ENCODE results near the gene DUSP2. TPM values are rescaled to one million over a fixed set of nuclear protein-coding genes. Genes with fewer than 3 reads are reported as not detected.
A peak's percentile ranks its signal among the peaks of the same experiment; 100 is the strongest.

The DUSP2 gene
- total and polyA plus RNA-seq, 10 of the 15 experiments (the other 5 are each of a cell fraction or from before 2014, with no cell fraction given): 9.7 to 212 (median 57.2) TPM

DNA sequence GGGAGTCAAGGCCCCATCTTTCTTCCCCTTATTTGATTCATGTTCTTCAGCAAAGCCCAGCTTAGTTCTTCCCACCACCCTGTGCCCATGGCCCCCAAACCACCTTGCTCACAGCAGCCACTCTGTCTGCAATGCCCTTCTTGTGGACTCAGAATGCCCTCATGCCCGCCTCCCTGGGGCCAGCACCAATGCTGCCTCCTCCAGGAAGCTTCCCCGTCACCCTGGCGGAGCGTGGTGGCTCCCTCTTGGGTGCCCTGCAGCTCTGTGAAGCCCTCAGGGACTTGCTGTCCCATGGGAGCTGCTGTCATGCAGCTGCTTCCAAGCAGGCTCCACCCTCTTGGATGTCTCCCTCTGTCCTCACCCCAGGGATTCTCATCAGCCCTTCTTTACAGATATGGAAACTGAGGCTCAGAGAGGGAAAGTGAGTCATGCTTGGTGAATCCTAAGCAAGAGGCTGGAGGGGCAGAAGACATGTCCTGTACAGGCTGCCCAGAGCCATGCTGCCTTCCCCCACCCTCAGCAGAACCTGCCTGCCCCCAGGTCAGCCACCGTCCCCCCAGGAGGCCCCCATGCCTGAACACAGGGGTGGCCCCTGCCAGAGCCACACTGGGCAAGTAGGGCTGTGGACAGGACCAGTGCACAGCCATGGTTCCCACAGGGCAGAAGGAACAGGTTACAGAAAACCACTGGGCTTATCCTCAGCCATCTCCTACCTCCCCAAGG, 11.8 kb upstream of the DUSP2 start (continued):
- TF ChIP-seq ESRRA (IDR thresholded peaks at IDR 0.05; ENCODE audit: low read length): 0 out of 2 replicates have a peak, but pooled peaks have one; percentile 39
- TF ChIP-seq, protein P1, sequence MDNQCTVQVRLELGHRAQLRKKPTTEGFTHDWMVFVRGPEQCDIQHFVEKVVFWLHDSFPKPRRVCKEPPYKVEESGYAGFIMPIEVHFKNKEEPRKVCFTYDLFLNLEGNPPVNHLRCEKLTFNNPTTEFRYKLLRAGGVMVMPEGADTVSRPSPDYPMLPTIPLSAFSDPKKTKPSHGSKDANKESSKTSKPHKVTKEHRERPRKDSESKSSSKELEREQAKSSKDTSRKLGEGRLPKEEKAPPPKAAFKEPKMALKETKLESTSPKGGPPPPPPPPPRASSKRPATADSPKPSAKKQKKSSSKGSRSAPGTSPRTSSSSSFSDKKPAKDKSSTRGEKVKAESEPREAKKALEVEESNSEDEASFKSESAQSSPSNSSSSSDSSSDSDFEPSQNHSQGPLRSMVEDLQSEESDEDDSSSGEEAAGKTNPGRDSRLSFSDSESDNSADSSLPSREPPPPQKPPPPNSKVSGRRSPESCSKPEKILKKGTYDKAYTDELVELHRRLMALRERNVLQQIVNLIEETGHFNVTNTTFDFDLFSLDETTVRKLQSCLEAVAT (IDR thresholded peaks at IDR 0.05): peak; percentile 62; the same call in 1 of the 2 replicates
- TF ChIP-seq ZBTB33 (IDR thresholded peaks at IDR 0.05): no peak
- TF ChIP-seq SRF (IDR thresholded peaks at IDR 0.05; ENCODE audit: low read depth in 2 of 2, low read length in 2 of 2): no peak
- no peak for TF ChIP-seq POLR2AphosphoS5 (IDR thresholded peaks at IDR 0.05; ENCODE audit: low read length)
- TF ChIP-seq E2F8 (IDR thresholded peaks at IDR 0.05; ENCODE audit: low read depth, partially characterized antibody): no peak
- TF ChIP-seq, protein P2, sequence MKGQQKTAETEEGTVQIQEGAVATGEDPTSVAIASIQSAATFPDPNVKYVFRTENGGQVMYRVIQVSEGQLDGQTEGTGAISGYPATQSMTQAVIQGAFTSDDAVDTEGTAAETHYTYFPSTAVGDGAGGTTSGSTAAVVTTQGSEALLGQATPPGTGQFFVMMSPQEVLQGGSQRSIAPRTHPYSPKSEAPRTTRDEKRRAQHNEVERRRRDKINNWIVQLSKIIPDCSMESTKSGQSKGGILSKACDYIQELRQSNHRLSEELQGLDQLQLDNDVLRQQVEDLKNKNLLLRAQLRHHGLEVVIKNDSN (IDR thresholded peaks at IDR 0.05; ENCODE audit: borderline replicate concordance, extremely low read length, insufficient read depth, low read depth, low read length): no peak
- peak; percentile 66 for TF ChIP-seq NBN (IDR thresholded peaks at IDR 0.05)
- TF ChIP-seq JUNB (IDR thresholded peaks at IDR 0.05): no peak
- TF ChIP-seq NFYB (IDR thresholded peaks at IDR 0.05; ENCODE audit: insufficient read depth, low read depth, low read length): no peak
- TF ChIP-seq EZH2 (IDR thresholded peaks at IDR 0.05; ENCODE audit: borderline replicate concordance, control insufficient read depth, low read depth, low read length): no peak
- TF ChIP-seq FOS (IDR thresholded peaks at IDR 0.05; ENCODE audit: borderline replicate concordance, extremely low read depth, insufficient read length): no peak
- TF ChIP-seq, protein P3, sequence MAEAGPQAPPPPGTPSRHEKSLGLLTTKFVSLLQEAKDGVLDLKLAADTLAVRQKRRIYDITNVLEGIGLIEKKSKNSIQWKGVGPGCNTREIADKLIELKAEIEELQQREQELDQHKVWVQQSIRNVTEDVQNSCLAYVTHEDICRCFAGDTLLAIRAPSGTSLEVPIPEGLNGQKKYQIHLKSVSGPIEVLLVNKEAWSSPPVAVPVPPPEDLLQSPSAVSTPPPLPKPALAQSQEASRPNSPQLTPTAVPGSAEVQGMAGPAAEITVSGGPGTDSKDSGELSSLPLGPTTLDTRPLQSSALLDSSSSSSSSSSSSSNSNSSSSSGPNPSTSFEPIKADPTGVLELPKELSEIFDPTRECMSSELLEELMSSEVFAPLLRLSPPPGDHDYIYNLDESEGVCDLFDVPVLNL (IDR thresholded peaks at IDR 0.05; ENCODE audit: low read depth, low read length): no peak
- TF ChIP-seq BCL11A (IDR thresholded peaks at IDR 0.05; ENCODE audit: low read depth, low read length): peak; percentile 78
- TF ChIP-seq, protein P4, sequence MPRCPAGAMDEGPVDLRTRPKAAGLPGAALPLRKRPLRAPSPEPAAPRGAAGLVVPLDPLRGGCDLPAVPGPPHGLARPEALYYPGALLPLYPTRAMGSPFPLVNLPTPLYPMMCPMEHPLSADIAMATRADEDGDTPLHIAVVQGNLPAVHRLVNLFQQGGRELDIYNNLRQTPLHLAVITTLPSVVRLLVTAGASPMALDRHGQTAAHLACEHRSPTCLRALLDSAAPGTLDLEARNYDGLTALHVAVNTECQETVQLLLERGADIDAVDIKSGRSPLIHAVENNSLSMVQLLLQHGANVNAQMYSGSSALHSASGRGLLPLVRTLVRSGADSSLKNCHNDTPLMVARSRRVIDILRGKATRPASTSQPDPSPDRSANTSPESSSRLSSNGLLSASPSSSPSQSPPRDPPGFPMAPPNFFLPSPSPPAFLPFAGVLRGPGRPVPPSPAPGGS (IDR thresholded peaks at IDR 0.05; ENCODE audit: borderline replicate concordance, insufficient read depth, low read depth, low read length, poor library complexity, severe bottlenecking): peak; percentile 81
- TF ChIP-seq MEF2B (IDR thresholded peaks at IDR 0.05; ENCODE audit: partially characterized antibody, poor library complexity, severe bottlenecking): peak; percentile 100
- TF ChIP-seq, protein P5, sequence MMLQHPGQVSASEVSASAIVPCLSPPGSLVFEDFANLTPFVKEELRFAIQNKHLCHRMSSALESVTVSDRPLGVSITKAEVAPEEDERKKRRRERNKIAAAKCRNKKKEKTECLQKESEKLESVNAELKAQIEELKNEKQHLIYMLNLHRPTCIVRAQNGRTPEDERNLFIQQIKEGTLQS (IDR thresholded peaks at IDR 0.05; ENCODE audit: borderline replicate concordance, extremely low read depth, low read depth, low read length): no peak
- TF ChIP-seq KLF5 (IDR thresholded peaks at IDR 0.05; ENCODE audit: partially characterized antibody): peak; percentile 27

All from GM12878 (cell line).